Measurements from ENCODE around the gene TREML1. TPM values are rescaled to one million over a fixed set of nuclear protein-coding genes. Genes with fewer than 3 reads are reported as not detected.
"Not testable (repeated sequence)": the region's sequence is repeated elsewhere in the genome, so short reads cannot be mapped to it uniquely, and the experiment has no call there.

The TREML1 gene
- total and polyA plus RNA-seq, 2 donors (not counting 1 experiment from before 2014, with no cell fraction given), result 0.07 TPM; not detected in 1

DNA sequence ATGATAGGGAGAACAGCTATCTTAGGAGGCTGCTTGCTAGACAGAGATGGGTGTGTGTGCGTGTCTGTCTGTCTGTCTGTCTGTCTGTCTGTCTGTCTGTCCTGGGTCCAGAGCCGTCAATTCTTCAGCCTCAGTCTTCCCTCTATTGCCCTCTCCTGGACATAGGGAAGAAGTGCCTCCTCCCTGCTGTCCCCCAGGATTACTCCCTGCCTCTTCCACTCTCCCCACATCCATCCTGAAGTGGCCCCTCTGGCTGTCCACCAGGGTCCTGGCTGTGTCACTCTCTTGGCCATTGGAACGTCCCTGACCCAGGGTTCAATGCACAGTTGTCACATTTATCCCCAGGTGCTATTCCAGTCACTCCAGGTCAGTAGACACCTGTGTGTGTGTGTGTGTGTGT is 36.6 kb upstream of the TREML1 start:
- ChIA-PET CTCF (interaction anchor here (1.2 to 1.4 kb wide), 3 partner anchors 10 to 129 kb away, joined by 3 to 4 read pairs (median 4); partner anchors contain the start of gene TREML2), POLR2A (no interaction called here)
- Mint-ChIP-seq H3K4me3 (no peak overlapping the region), H3K9me3 (ENCODE audit: insufficient read depth) (peaks cover 8% of the 10 kb centered on the region), H3K27me3 (no peaks in the 10 kb centered on the region), H3K27ac (no peak overlapping the region), H3K4me1 (peaks cover 68% of the 10 kb centered on the region)
- H3K79me2 ChIP-seq (ENCODE audit: control insufficient read depth, insufficient read depth, low read length), result peaks cover 15% of the 10 kb centered on the region
- no peak overlapping the region for H3K4me2 ChIP-seq (replicated peaks; ENCODE audit: low read depth, low read length, poor library complexity, severe bottlenecking)
- H3K4me1 ChIP-seq (ENCODE audit: control insufficient read depth in 2 of 2, insufficient read depth in 2 of 2, low read length in 2 of 2), result peaks cover 40 to 56% of the 10 kb centered on the region in 2 donors
- no peak overlapping the region for H3K9ac ChIP-seq (ENCODE audit: low read length)
- H3K27me3 ChIP-seq (replicated peaks in 1 of 4; ENCODE audit: control extremely low read depth in 1 of 4, control insufficient read depth in 3 of 4, insufficient read depth in 4 of 4, low read length in 3 of 4), result no peaks in the 10 kb centered on the region
- ATAC-seq (ENCODE audit: low read depth), result no peak
- DNase-seq, result no peak
- no peak for TF ChIP-seq CTCF (IDR thresholded peaks at IDR 0.05)
- no peak for TF ChIP-seq EZH2 (IDR thresholded peaks at IDR 0.05; ENCODE audit: borderline replicate concordance, insufficient read depth, low read depth, low read length, poor library complexity, severe bottlenecking)
- H3K27ac ChIP-seq (ENCODE audit: low read length in 2 of 2), result no peak overlapping the region
- H3K4me3 ChIP-seq (ENCODE audit: control extremely low read depth in 1 of 5, extremely low read depth in 1 of 5, insufficient read depth in 1 of 5, low read depth in 2 of 5, low read length in 4 of 5), result no peak overlapping the region
- 100% methylated on average over 1 of the region's 3 CpGs for WGBS (ENCODE audit: insufficient coverage)
- peaks cover 3 to 56% of the 10 kb centered on the region in 2 experiments for H3K36me3 ChIP-seq (replicated peaks in 1 of 2; ENCODE audit: control extremely low read depth in 1 of 2, control insufficient read depth in 1 of 2, extremely low read depth in 1 of 2, insufficient read depth in 2 of 2, low read length in 1 of 2)
- intact Hi-C loops (cut with micrococcal nuclease), result no loop called here
- H4K20me1 ChIP-seq (ENCODE audit: control insufficient read depth, insufficient read depth, low read length, poor library complexity, severe bottlenecking), result peaks cover 27% of the 10 kb centered on the region
- no peak overlapping the region for H2AFZ ChIP-seq (ENCODE audit: insufficient read depth, low read depth, low read length, poor library complexity, severe bottlenecking)
- peaks cover 0 to 17% (median 12%) of the 10 kb centered on the region in 3 donors for H3K9me3 ChIP-seq (ENCODE audit: control extremely low read depth in 1 of 3, control insufficient read depth in 2 of 3, insufficient read depth in 1 of 3, low read length in 2 of 3)

DNA sequence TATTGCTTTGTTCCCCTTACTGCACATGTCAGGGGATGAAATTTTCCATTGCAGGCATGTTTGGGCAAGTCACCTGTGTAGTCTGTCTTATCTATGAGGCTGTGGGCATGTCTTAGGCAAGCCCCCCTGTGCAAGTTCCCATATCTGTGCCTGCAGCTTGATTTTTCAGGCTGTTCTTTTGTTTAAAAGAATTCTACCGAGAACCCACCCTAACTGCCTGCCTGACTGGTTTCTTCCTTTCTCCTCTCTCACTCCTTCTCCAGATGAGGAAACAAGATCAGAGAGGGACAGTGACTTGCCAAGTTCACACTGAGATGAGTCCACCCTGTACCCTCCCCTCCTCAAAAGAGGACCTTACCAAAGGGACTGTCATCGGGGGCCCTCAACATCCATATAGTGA is 35.8 kb upstream of the TREML1 start:
- Mint-ChIP-seq H3K4me3 (no peak overlapping the region), H3K27me3 (no peaks in the 10 kb centered on the region), H3K4me1 (peaks cover 68% of the 10 kb centered on the region), H3K9me3 (ENCODE audit: insufficient read depth) (peaks cover 8% of the 10 kb centered on the region), H3K27ac (no peak overlapping the region)
- Histone ChIP-seq H3K9me3 (ENCODE audit: control extremely low read depth in 1 of 3, control insufficient read depth in 2 of 3, insufficient read depth in 1 of 3, low read length in 2 of 3) (peaks cover 0 to 17% (median 12%) of the 10 kb centered on the region in 3 donors), H3K36me3 (replicated peaks in 1 of 2; ENCODE audit: control extremely low read depth in 1 of 2, control insufficient read depth in 1 of 2, extremely low read depth in 1 of 2, insufficient read depth in 2 of 2, low read length in 1 of 2) (peaks cover 0 to 48% of the 10 kb centered on the region in 2 experiments), H3K9ac (ENCODE audit: low read length) (no peak overlapping the region), H2AFZ (ENCODE audit: insufficient read depth, low read depth, low read length, poor library complexity, severe bottlenecking) (no peak overlapping the region), H3K4me3 (ENCODE audit: control extremely low read depth in 1 of 5, extremely low read depth in 1 of 5, insufficient read depth in 1 of 5, low read depth in 2 of 5, low read length in 4 of 5) (no peak overlapping the region), H3K27ac (ENCODE audit: low read length in 2 of 2) (no peak overlapping the region), H3K79me2 (ENCODE audit: control insufficient read depth, insufficient read depth, low read length) (peaks cover 7% of the 10 kb centered on the region), H3K27me3 (replicated peaks in 1 of 4; ENCODE audit: control extremely low read depth in 1 of 4, control insufficient read depth in 3 of 4, insufficient read depth in 4 of 4, low read length in 3 of 4) (no peaks in the 10 kb centered on the region), H4K20me1 (ENCODE audit: control insufficient read depth, insufficient read depth, low read length, poor library complexity, severe bottlenecking) (peaks cover 19% of the 10 kb centered on the region), H3K4me1 (ENCODE audit: control insufficient read depth in 2 of 2, insufficient read depth in 2 of 2, low read length in 2 of 2) (peaks cover 40 to 56% of the 10 kb centered on the region in 2 donors), H3K4me2 (replicated peaks; ENCODE audit: low read depth, low read length, poor library complexity, severe bottlenecking) (no peak overlapping the region)
- DNase-seq (no peak), ATAC-seq (ENCODE audit: low read depth) (no peak)
- intact Hi-C loops (cut with micrococcal nuclease), result no loop called here
- WGBS (ENCODE audit: insufficient coverage), result 100% methylated on average over 1 of the region's 2 CpGs
- ChIA-PET POLR2A (interaction anchor here (1.3 kb wide), 1 partner anchor 9 kb away, joined by 3 read pairs; no protein-coding TSS in a partner anchor), CTCF (interaction anchor here (1.2 to 1.4 kb wide), 3 partner anchors 11 to 130 kb away, joined by 3 to 4 read pairs (median 4); partner anchors contain the start of gene TREML2)
- TF ChIP-seq EZH2 (IDR thresholded peaks at IDR 0.05; ENCODE audit: borderline replicate concordance, insufficient read depth, low read depth, low read length, poor library complexity, severe bottlenecking), result no peak
- TF ChIP-seq CTCF (IDR thresholded peaks at IDR 0.05), result no peak

DNA sequence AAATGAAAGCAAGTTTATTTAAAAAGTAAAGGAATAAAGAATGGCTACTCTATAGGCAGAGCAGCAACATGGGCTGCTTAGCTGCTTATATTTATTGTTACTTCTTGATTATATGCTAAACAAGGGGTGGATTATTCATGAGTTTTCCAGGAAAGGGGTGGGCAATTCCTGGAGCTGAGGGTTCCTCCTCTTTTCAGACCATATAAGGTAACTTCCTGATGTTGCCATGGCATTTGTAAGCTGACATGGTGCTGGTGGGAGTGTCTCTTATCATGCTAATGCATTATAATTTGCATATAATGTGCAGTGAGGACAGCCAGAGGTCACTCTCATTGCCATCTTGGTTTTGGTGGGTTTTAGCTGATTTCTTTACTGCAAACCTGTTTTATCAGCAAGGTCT is 34.9 kb upstream of the TREML1 start:
- peaks cover 38 to 55% of the 10 kb centered on the region in 2 donors for H3K4me1 ChIP-seq (ENCODE audit: control insufficient read depth in 2 of 2, insufficient read depth in 2 of 2, low read length in 2 of 2)
- DNase-seq; H3K4me3 Mint-ChIP-seq; ATAC-seq (ENCODE audit: low read depth); H3K4me2 ChIP-seq (replicated peaks; ENCODE audit: low read depth, low read length, poor library complexity, severe bottlenecking); H3K27ac ChIP-seq (ENCODE audit: low read length in 2 of 2); H3K27ac Mint-ChIP-seq; H4K20me1 ChIP-seq (ENCODE audit: control insufficient read depth, insufficient read depth, low read length, poor library complexity, severe bottlenecking); H3K27me3 Mint-ChIP-seq; H3K4me3 ChIP-seq (ENCODE audit: control extremely low read depth in 1 of 5, extremely low read depth in 1 of 5, insufficient read depth in 1 of 5, low read depth in 2 of 5, low read length in 4 of 5); H3K9ac ChIP-seq (ENCODE audit: low read length); H3K9me3 Mint-ChIP-seq (ENCODE audit: insufficient read depth); H2AFZ ChIP-seq (ENCODE audit: insufficient read depth, low read depth, low read length, poor library complexity, severe bottlenecking); H3K79me2 ChIP-seq (ENCODE audit: control insufficient read depth, insufficient read depth, low read length); H3K27me3 ChIP-seq (replicated peaks in 1 of 4; ENCODE audit: control extremely low read depth in 1 of 4, control insufficient read depth in 3 of 4, insufficient read depth in 4 of 4, low read length in 3 of 4); intact Hi-C loops (cut with micrococcal nuclease): not testable (repeated sequence)
- H3K4me1 Mint-ChIP-seq, result peaks cover 65% of the 10 kb centered on the region
- CTCF ChIA-PET, result interaction anchor here (0.8 to 1.4 kb wide), 2 partner anchors 12 to 130 kb away, joined by 3 to 4 read pairs; partner anchors contain the start of gene TREML2
- peaks cover 0 to 39% of the 10 kb centered on the region in 2 experiments for H3K36me3 ChIP-seq (replicated peaks in 1 of 2; ENCODE audit: control extremely low read depth in 1 of 2, control insufficient read depth in 1 of 2, extremely low read depth in 1 of 2, insufficient read depth in 2 of 2, low read length in 1 of 2)
- peaks cover 0 to 17% (median 12%) of the 10 kb centered on the region in 3 donors for H3K9me3 ChIP-seq (ENCODE audit: control extremely low read depth in 1 of 3, control insufficient read depth in 2 of 3, insufficient read depth in 1 of 3, low read length in 2 of 3)
- POLR2A ChIA-PET, result interaction anchor here (0.5 to 1.3 kb wide), 2 partner anchors 10 to 316 kb away, joined by 3 read pairs; no protein-coding TSS in a partner anchor

All from B cell (primary cell).